HEK293T (cell line): ENCODE measurements around the gene RHBDL3.

Experiments
- ARNT ChIP-seq: fragments of 450-650 bp; IDR thresholded peaks from 2 replicates; pipeline ENCODE4 v1.6.1; 2017; ENCODE audit warnings: mild to moderate bottlenecking
- BHLHE40 ChIP-seq: fragments of 450-650 bp; IDR thresholded peaks from 2 replicates; pipeline ENCODE4 v1.6.1; 2016; ENCODE audit warnings: mild to moderate bottlenecking, moderate library complexity, borderline replicate concordance
- CTBP1 ChIP-seq: fragments of 450-650 bp; IDR thresholded peaks from 2 replicates; pipeline ENCODE4 v1.6.1; 2016; ENCODE audit warnings: borderline replicate concordance
- ELF4 ChIP-seq: fragments of 450-650 bp; IDR thresholded peaks from 2 replicates; pipeline ENCODE4 v1.6.1; 2017; ENCODE audit warnings: antibody characterized with exemption
- FOXA1 ChIP-seq: fragments of 450-650 bp; IDR thresholded peaks from 2 replicates; pipeline ENCODE4 v1.6.1; 2016; ENCODE audit warnings: mild to moderate bottlenecking
- FOXK2 ChIP-seq: fragments of 450-650 bp; IDR thresholded peaks from 2 replicates; pipeline ENCODE4 v1.6.1; 2016; ENCODE audit warnings: mild to moderate bottlenecking
- FOXM1 ChIP-seq: fragments of 450-650 bp; IDR thresholded peaks from 2 replicates; pipeline ENCODE4 v1.6.1; 2017; ENCODE audit warnings: mild to moderate bottlenecking, borderline replicate concordance
- L3MBTL2 ChIP-seq: fragments of 450-650 bp; conservative IDR thresholded peaks from 2 replicates; pipeline ENCODE4 v1.6.1; 2016; ENCODE audit warnings: mild to moderate bottlenecking
- LEF1 ChIP-seq: fragments of 450-650 bp; IDR thresholded peaks from 2 replicates; pipeline ENCODE4 v1.6.1; 2017; ENCODE audit warnings: mild to moderate bottlenecking, borderline replicate concordance
- NFRKB ChIP-seq: fragments of 450-650 bp; IDR thresholded peaks from 2 replicates; pipeline ENCODE4 v1.6.1; 2016; ENCODE audit warnings: mild to moderate bottlenecking, moderate library complexity
- PKNOX1 ChIP-seq: fragments of 450-650 bp; IDR thresholded peaks from 2 replicates; pipeline ENCODE4 v1.6.1; 2016
- SP1 ChIP-seq: fragments of 450-650 bp; IDR thresholded peaks from 2 replicates; pipeline ENCODE4 v1.6.1; 2017
- SUZ12 ChIP-seq: fragments of 450-650 bp; IDR thresholded peaks from 2 replicates; pipeline ENCODE4 v1.6.1; 2016; ENCODE audit warnings: mild to moderate bottlenecking
- TARDBP ChIP-seq: fragments of 450-650 bp; IDR thresholded peaks from 2 replicates; pipeline ENCODE4 v1.6.1; 2016

DNA sequence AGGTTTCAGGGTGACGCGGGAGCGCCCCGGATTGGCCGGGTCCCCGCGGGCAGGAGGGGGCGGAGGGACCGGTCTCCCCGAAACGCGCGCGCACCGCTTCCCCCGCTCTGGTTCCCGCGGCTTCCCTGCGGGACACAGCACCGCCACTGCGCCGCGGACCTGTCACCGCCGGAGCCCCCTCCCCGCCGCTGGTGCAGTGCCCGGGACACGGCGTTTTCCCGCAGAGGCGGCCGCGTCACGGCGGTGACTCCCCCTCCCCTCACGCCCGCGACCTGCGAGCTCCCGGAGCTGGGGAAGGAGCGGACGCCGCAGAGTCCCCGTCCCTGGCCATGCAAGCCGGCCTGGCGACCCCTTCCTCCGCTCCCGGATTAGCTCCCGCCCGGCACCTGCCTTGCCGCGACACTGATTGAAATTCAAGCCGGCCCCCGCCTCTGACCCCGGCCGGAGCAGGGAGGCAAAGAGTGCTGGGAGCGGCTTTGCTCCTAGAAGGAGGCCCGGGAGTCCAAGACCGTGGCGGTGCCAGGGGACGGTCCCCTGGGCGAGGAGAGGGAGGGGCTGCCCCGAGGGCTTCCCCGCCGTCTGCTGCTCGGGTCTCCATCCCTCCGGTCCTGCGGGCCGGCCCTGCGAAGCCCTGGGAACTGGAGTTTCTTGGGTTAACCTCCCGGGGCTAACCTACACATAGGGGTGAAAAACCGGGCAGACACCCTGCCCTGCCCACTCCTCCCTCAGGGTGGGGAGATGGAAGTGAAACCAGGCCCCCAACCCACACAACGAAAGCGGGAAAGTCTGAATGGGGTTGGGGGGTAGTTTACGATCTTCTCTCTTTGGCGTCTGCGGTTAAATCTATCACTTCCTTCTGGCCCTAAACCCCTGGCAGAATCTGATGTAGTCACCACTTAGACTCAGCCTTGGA, 1.0 kb downstream of the RHBDL3 start:
- TF ChIP-seq ELF4 (no peak), FOXK2 (no peak), BHLHE40 (no peak), SP1 (no peak), FOXM1 (no peak), CTBP1 (no peak), FOXA1 (no peak), LEF1 (no peak), NFRKB (no peak), ARNT (no peak), L3MBTL2 (no peak), TARDBP (no peak), PKNOX1 (no peak), SUZ12 (no peak)
